GM12864 (cell line): ENCODE results near the gene AQP9.
"Not testable (repeated sequence)": the region's sequence is repeated elsewhere in the genome, so short reads cannot be mapped to it uniquely, and the experiment has no call there.

Experiments used
- DNase-seq: peaks from one replicate; pipeline ENCODE4 v3.0.0-alpha.2; 2011; ENCODE audit warnings: low read depth
- H3K4me3 ChIP-seq: 2 replicates; pipeline ENCODE4 v1.5.1; 2011; ENCODE audit warnings: mild to moderate bottlenecking, low read depth, low read length, control low read depth
- TF ChIP-seq, protein P1 (sequence below): IDR thresholded peaks from 2 replicates; pipeline ENCODE4 v1.5.1; 2011; ENCODE audit warnings: low read depth, mild to moderate bottlenecking, moderate library complexity, low read length, control low read depth, inconsistent platforms; ENCODE audit errors: missing control alignments

AQP9 gene

GRCh38 chr15:58110999-58111717 lies 27.0 kb upstream of the AQP9 start:
- DNase-seq = no peak
- TF ChIP-seq, protein P1, sequence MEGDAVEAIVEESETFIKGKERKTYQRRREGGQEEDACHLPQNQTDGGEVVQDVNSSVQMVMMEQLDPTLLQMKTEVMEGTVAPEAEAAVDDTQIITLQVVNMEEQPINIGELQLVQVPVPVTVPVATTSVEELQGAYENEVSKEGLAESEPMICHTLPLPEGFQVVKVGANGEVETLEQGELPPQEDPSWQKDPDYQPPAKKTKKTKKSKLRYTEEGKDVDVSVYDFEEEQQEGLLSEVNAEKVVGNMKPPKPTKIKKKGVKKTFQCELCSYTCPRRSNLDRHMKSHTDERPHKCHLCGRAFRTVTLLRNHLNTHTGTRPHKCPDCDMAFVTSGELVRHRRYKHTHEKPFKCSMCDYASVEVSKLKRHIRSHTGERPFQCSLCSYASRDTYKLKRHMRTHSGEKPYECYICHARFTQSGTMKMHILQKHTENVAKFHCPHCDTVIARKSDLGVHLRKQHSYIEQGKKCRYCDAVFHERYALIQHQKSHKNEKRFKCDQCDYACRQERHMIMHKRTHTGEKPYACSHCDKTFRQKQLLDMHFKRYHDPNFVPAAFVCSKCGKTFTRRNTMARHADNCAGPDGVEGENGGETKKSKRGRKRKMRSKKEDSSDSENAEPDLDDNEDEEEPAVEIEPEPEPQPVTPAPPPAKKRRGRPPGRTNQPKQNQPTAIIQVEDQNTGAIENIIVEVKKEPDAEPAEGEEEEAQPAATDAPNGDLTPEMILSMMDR = no peak
- no peak overlapping the region for H3K4me3 ChIP-seq

DNA sequence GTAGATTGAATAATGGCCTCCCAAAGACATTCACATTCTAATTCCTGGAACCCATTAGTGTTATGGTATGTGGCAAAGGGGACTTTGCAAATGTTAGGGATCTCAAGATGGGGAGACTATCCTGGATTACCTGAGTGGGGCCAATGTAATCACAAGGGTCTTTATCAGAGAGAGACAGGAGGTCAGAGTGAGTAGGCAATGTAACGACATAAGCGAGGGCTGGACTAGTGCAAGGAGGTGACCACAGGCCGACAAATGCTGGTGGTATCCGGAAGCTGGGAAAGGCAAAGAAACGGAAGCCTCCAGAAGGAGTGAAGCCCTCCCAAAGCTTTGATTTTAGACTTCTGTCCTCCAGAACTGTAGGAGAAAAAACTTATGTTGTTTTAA lies 26.5 kb upstream of the AQP9 start:
- H3K4me3 ChIP-seq = no peak overlapping the region
- no peak for DNase-seq
- TF ChIP-seq, protein P1 = no peak

DNA sequence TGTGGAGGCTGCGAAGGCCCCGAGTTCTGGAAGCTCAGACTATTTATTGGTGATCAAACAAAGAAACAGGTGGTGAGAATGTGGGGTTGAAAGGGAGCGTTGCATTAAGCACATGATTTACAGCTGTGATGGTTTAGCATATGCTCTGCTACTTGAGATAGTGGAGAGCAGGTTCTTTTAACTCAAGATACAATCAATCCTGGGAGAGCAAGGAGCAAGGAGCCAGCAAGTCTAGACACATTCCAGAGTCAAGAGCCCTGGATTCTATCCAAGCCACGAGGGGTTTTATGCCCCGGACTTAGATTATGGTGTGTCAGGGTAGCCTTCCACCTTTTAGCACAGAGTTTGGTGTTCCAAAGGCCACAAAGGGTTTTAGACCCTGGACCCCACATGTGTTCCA lies 24.8 kb upstream of the AQP9 start:
- not testable (repeated sequence) for DNase-seq, H3K4me3 ChIP-seq

DNA sequence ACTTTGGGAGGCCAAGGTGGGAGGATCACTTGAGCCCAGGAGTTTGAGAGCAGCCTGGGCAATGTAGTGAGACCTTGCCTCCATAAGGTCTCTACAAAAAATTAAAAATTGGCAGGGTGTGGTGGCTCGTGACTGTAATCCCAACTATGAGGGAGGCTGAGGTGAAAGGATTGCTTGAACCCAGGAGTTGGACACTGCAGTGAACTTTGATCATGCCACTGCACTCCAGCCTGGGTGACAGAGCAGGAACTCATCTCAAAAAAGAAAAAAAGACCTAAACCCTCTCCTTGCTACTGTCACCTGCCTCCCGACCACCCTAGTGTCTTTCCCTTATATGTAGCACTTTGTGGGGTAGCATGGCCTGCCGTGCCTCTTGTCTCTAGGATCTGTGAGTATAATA lies 23.8 kb upstream of the AQP9 start:
- H3K4me3 ChIP-seq = no peak overlapping the region
- DNase-seq = no peak
- TF ChIP-seq, protein P1 = no peak

DNA sequence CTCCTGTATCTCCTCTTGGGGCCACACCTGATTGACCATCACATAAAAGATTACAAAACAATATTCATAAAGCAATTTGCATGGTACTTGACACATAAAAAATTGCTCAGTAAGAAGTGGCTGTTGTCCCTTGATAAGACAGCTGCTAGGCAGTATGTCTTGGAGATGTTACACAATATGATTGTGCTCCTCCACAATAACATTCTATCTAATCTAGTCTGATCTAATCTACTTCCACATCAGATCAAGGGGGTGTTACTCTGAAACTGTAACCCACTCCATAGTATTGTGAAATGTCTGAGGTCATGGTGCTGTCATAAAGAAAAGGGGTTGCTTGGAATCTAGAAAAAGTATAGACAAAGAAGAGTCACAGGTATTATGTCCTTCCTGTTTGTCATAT lies 23.4 kb upstream of the AQP9 start:
- H3K4me3 ChIP-seq = no peak overlapping the region
- DNase-seq = no peak
- TF ChIP-seq, protein P1 = no peak

DNA sequence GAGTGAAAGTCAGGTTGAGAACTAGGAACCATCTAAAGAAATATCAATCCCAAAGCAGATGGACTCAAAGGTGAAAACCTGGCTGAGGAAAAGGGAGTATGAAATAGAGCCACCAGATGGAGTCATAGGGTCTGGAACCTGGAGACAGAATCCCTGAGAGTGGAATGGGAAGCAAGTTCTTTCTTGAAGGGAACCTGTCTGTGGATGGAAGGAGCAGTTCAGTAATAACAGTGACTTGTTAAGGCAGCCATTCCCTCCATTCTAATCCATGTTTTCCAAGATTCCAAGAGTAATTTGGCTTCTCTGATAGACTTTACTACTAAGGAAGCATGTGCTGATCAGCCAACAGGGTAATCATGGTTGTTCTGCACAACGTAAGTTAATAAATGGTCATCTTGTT lies 22.5 kb upstream of the AQP9 start:
- TF ChIP-seq, protein P1 = no peak
- no peak for DNase-seq
- no peak overlapping the region for H3K4me3 ChIP-seq

GRCh38 chr15:58117619-58118018 lies 20.6 kb upstream of the AQP9 start:
- no peak overlapping the region for H3K4me3 ChIP-seq
- TF ChIP-seq, protein P1 = no peak
- DNase-seq = no peak
